LNCAP (cell line): Measurements from ENCODE around the gene GALNT1.

Experiments used
- CTCF ChIP-seq: fragments of 450-650 bp; IDR thresholded peaks from 2 replicates; pipeline ENCODE4 v1.5.1; 2017; ENCODE audit warnings: mild to moderate bottlenecking

The GALNT1 gene

GRCh38 chr18:35588122-35588521 is 6.6 kb downstream of the GALNT1 start:
- no peak for TF ChIP-seq CTCF

GRCh38 chr18:35588995-35589394 is 7.5 kb downstream of the GALNT1 start:
- TF ChIP-seq CTCF: no peak

- TF ChIP-seq CTCF: no peak
These were observed 8.0 kb downstream of the GALNT1 start for GRCh38 chr18:35589546-35589945.

- no peak for TF ChIP-seq CTCF
These were observed 9.4 kb downstream of the GALNT1 start for GRCh38 chr18:35590935-35591334.

- no peak for TF ChIP-seq CTCF
These were observed 10.8 kb downstream of the GALNT1 start for GRCh38 chr18:35592298-35592697.

GRCh38 chr18:35593859-35594258 is 12.3 kb downstream of the GALNT1 start:
- no peak for TF ChIP-seq CTCF

GRCh38 chr18:35597758-35598157 is 16.2 kb downstream of the GALNT1 start:
- TF ChIP-seq CTCF: no peak

GRCh38 chr18:35602193-35602820 is 20.8 kb downstream of the GALNT1 start:
- no peak for TF ChIP-seq CTCF
